Choroid plexus epithelial cell (primary cell): ENCODE measurements around the gene GNAI2.
"Not testable (repeated sequence)": the region's sequence is repeated elsewhere in the genome, so short reads cannot be mapped to it uniquely, and the experiment has no call there.

Experiments
- DNase-seq: peaks from one replicate; pipeline ENCODE4 v3.0.0-alpha.2; 2010; ENCODE audit warnings: low read depth
- H3K4me3 ChIP-seq: 2 replicates; pipeline ENCODE4 v1.5.1; 2011; ENCODE audit warnings: low read depth, mild to moderate bottlenecking, control low read depth, low read length, moderate library complexity
- TF ChIP-seq, protein P1 (sequence below): conservative IDR thresholded peaks from 2 replicates; pipeline ENCODE4 v1.5.1; 2011; ENCODE audit warnings: low read depth, mild to moderate bottlenecking, control low read depth, inconsistent platforms, low read length, moderate library complexity

The GNAI2 gene

GRCh38 chr3:50258029-50258680 lies 22.2 kb downstream of the GNAI2 start:
- no peak for DNase-seq
- TF ChIP-seq, protein P1, sequence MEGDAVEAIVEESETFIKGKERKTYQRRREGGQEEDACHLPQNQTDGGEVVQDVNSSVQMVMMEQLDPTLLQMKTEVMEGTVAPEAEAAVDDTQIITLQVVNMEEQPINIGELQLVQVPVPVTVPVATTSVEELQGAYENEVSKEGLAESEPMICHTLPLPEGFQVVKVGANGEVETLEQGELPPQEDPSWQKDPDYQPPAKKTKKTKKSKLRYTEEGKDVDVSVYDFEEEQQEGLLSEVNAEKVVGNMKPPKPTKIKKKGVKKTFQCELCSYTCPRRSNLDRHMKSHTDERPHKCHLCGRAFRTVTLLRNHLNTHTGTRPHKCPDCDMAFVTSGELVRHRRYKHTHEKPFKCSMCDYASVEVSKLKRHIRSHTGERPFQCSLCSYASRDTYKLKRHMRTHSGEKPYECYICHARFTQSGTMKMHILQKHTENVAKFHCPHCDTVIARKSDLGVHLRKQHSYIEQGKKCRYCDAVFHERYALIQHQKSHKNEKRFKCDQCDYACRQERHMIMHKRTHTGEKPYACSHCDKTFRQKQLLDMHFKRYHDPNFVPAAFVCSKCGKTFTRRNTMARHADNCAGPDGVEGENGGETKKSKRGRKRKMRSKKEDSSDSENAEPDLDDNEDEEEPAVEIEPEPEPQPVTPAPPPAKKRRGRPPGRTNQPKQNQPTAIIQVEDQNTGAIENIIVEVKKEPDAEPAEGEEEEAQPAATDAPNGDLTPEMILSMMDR = no peak
- no peak overlapping the region for H3K4me3 ChIP-seq

DNA sequence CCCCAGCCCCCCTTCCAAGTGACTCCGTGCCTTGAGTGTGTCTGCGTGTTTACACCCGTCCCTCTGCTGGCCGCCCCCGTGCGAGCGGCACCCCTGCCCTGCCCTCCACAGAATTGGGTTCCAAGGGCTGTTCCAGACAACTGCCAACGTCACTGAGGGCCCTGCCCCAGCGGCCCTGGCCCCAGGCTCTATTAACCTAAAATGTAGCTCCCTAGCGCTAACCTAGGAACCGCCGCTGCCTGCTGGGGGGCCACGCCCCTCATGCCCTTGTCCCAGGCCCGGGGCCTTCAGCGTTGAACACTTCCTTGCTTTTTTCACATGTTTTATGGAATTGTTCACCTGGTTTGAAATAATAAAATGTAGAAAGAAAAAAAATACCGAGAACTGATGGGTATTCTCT lies 23.0 kb downstream of the GNAI2 start:
- H3K4me3 ChIP-seq = no peak overlapping the region
- DNase-seq = no peak
- TF ChIP-seq, protein P1 = no peak

GRCh38 chr3:50259432-50260026 lies 23.5 kb downstream of the GNAI2 start:
- DNase-seq = no peak
- H3K4me3 ChIP-seq = peak overlapping the region; percentile 34
- TF ChIP-seq, protein P1 = no peak

DNA sequence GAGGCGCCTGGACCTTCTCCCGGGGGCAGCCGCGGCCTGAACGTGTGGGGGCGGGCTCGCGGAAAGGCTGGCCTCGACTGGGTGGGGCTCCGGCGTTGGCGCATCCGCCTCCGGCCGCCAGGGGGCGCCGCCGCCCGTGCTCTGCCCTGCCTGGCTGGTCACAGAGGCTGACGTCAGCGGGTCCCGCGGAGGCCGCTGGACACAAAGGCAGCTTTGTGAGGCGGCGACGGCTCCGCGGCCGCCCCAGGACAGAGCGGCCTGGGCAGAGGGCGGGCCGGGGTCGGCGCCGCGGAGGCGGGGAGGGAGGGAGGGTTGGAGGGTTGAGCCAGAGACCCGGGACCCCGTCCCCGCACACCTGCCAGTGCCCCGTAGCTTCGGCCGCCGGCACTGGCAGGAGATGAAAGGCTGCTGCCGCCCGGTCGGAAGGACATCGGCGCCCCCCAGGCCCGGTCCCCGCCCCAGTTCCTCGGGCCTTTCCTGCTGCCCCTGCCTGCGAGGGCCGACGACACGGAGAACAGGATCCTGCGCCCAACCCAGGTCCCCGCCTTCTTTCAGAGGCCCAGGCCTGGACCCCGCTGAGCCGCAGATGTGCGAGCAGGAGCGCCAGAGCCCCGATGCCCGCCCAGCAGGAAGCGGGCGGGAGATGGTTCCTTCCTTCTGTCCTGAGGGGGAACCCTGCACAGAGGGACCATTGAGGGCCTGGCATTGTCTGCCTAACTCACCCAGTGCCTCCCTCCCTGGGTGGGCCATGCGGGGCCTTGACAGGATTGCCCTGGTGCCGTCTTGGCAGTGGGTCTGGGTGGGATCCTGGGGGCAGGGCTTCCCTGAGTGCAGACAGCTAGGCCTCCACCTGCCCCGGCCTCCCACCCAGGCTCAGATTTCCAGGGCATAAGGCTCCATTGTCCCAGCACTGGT lies 24.3 kb downstream of the GNAI2 start:
- peak; percentile 90 for DNase-seq
- TF ChIP-seq, protein P1 = peak; percentile 58
- H3K4me3 ChIP-seq = peak overlapping the region; percentile 60

- no peak overlapping the region for H3K4me3 ChIP-seq
- TF ChIP-seq, protein P1 = no peak
- peak; percentile 36 for DNase-seq
These were observed 25.0 kb downstream of the GNAI2 start for GRCh38 chr3:50260942-50261441.

DNA sequence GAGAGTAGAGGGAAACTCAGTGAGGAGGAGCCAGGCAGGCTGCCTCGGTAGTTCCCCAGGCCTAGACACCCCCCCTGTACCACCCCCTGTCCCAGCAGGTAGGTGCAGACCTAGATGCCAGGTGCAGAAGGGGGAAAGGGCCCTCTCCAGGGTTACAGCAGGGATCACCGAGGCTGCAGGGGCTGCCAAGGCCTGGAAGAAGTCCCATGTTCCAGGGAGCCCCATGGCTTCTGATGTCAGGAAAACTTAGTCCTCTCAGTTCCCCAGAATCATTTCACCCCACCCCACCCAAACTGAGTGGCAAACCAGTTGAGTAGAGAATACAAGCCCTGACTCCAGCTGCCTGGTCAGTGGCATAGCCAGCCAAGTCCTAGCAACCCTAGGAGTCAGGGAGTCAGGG lies 25.5 kb downstream of the GNAI2 start:
- TF ChIP-seq, protein P1 = no peak
- no peak for DNase-seq
- no peak overlapping the region for H3K4me3 ChIP-seq

DNA sequence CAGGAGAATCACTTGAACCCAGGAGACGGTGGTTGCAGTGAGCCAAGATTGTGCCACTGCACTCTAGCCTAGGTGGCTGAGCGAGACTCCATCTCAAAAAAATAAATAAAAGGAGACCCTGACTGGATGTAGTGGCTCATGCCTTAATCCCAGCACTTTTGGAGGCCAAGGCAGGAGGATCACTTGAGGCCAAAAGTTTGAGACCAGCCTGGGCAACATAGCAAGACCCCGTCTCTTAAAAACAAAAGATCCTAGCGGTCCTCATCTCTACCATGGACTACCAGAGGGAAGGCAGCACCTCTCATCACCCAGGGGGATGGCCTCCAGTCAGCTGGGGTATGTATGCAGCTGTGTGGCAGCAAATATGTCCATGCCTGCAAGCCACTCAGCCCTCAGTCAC lies 26.2 kb downstream of the GNAI2 start:
- not testable (repeated sequence) for DNase-seq, H3K4me3 ChIP-seq
